Ectodermal cell (in vitro differentiated cells): ENCODE results near the gene ZCCHC3.
A peak's percentile ranks its signal among the peaks of the same experiment; 100 is the strongest.

Experiments used
- H3K27ac ChIP-seq: 2 replicates; pipeline ENCODE4 v1.7.0; 2013; ENCODE audit warnings: mild to moderate bottlenecking, low read depth, low read length; ENCODE audit not compliant: insufficient read depth, poor library complexity, severe bottlenecking
- H3K27me3 ChIP-seq: 2 replicates; pipeline ENCODE4 v1.7.0; 2013; ENCODE audit warnings: mild to moderate bottlenecking, low read length; ENCODE audit not compliant: insufficient read depth, control insufficient read depth, poor library complexity, severe bottlenecking
- H3K36me3 ChIP-seq: one replicate; pipeline ENCODE4 v1.7.0; 2013; ENCODE audit warnings: low read length; ENCODE audit not compliant: control insufficient read depth, insufficient read depth
- H3K4me1 ChIP-seq: one replicate; pipeline ENCODE4 v1.7.0; 2013; ENCODE audit warnings: low read length; ENCODE audit not compliant: control insufficient read depth, insufficient read depth
- H3K4me3 ChIP-seq: 2 replicates; pipeline ENCODE4 v1.7.0; 2013; ENCODE audit warnings: low read depth, low read length, control low read depth; ENCODE audit not compliant: insufficient read depth
- H3K9me3 ChIP-seq: 2 replicates; pipeline ENCODE4 v1.7.0; 2013; ENCODE audit warnings: mild to moderate bottlenecking, low read length, moderate library complexity; ENCODE audit not compliant: control insufficient read depth
- WGBS, 2 experiments: methylation state at CpG; one replicate each; pipeline ENCODE4 v1.1.7; 2013; ENCODE audit warnings: missing lambda C conversion rate in 2 of 2; 5-methylcytosine and 5-hydroxymethylcytosine counted together

The ZCCHC3 gene

GRCh38 chr20:278607-279571, 18.5 kb upstream of the ZCCHC3 start:
- Histone ChIP-seq H3K36me3 (peaks cover 33% of the 10 kb centered on the region), H3K27me3 (no peaks in the 10 kb centered on the region), H3K4me1 (no peaks in the 10 kb centered on the region), H3K4me3 (peak overlapping the region; percentile 13), H3K27ac (no peak overlapping the region), H3K9me3 (no peaks in the 10 kb centered on the region)
- WGBS, 2 experiments = 31 to 35% methylated on average over 63 to 64 of the region's 88 CpGs

GRCh38 chr20:284172-284571, 13.2 kb upstream of the ZCCHC3 start:
- peaks cover 17% of the 10 kb centered on the region for H3K36me3 ChIP-seq
- no peak overlapping the region for H3K4me3 ChIP-seq
- H3K27me3 ChIP-seq = no peaks in the 10 kb centered on the region
- H3K9me3 ChIP-seq = no peaks in the 10 kb centered on the region
- no peaks in the 10 kb centered on the region for H3K4me1 ChIP-seq
- no peak overlapping the region for H3K27ac ChIP-seq
- 61 to 68% methylated on average over 3 of the region's 3 CpGs for WGBS, 2 experiments

- Histone ChIP-seq H3K4me1 (peaks cover 8% of the 10 kb centered on the region), H3K27ac (no peak overlapping the region), H3K27me3 (no peaks in the 10 kb centered on the region), H3K36me3 (peaks cover 15% of the 10 kb centered on the region), H3K4me3 (no peak overlapping the region), H3K9me3 (no peaks in the 10 kb centered on the region)
- WGBS, 2 experiments = 92 to 95% methylated on average over 2 of the region's 2 CpGs
Observed at GRCh38 chr20:286508-286907, 10.9 kb upstream of the ZCCHC3 start.

GRCh38 chr20:288956-289692, 8.2 kb upstream of the ZCCHC3 start:
- Histone ChIP-seq H3K9me3 (no peaks in the 10 kb centered on the region), H3K4me1 (peaks cover 8% of the 10 kb centered on the region), H3K36me3 (peaks cover 1% of the 10 kb centered on the region), H3K27me3 (peaks cover 7% of the 10 kb centered on the region), H3K4me3 (peak overlapping the region; percentile 91), H3K27ac (no peak overlapping the region)
- 74 to 82% methylated on average over 1 to 3 of the region's 3 CpGs for WGBS, 2 experiments

GRCh38 chr20:289693-290083, 7.7 kb upstream of the ZCCHC3 start:
- H3K27ac ChIP-seq = peak overlapping the region; percentile 72
- H3K4me1 ChIP-seq = peaks cover 8% of the 10 kb centered on the region
- WGBS, 2 experiments = 67 to 80% methylated on average over 1 to 2 of the region's 2 CpGs
- no peaks in the 10 kb centered on the region for H3K9me3 ChIP-seq
- peaks cover 7% of the 10 kb centered on the region for H3K27me3 ChIP-seq
- peak overlapping the region; percentile 91 for H3K4me3 ChIP-seq
- no peaks in the 10 kb centered on the region for H3K36me3 ChIP-seq

- no peaks in the 10 kb centered on the region for H3K36me3 ChIP-seq
Observed at GRCh38 chr20:290084-290831, 7.1 kb upstream of the ZCCHC3 start, which contains the start of gene C20orf96. C20orf96 (minus strand) TSS chr20:290750; CDS start chr20:290610, 140 bp downstream.

GRCh38 chr20:294602-295001, 2.8 kb upstream of the ZCCHC3 start:
- H3K27ac ChIP-seq = no peak overlapping the region
- H3K36me3 ChIP-seq = no peaks in the 10 kb centered on the region
- H3K9me3 ChIP-seq = no peaks in the 10 kb centered on the region
- WGBS, 2 experiments = 90 to 92% methylated on average over 5 of the region's 5 CpGs
- peaks cover 13% of the 10 kb centered on the region for H3K4me1 ChIP-seq
- no peak overlapping the region for H3K4me3 ChIP-seq
- H3K27me3 ChIP-seq = peaks cover 10% of the 10 kb centered on the region

More at GRCh38 chr20:290084-290831, 7.1 kb upstream of the ZCCHC3 start, which contains the start of gene C20orf96:
- peak within 1 kb of the TSS; percentile 91 for H3K4me3 ChIP-seq
- H3K27ac ChIP-seq = peak within 1 kb of the TSS; percentile 72
- peaks cover 7% of the 10 kb centered on the region for H3K27me3 ChIP-seq
- H3K4me1 ChIP-seq = peaks cover 8% of the 10 kb centered on the region
- no peaks in the 10 kb centered on the region for H3K9me3 ChIP-seq
- WGBS, 2 experiments = 1 to 2% methylated on average over 37 to 43 of the region's 43 CpGs

- no peaks in the 10 kb centered on the region for H3K36me3 ChIP-seq
- peaks cover 22% of the 10 kb centered on the region for H3K4me1 ChIP-seq
- WGBS, 2 experiments = 91 to 93% methylated on average over 4 of the region's 4 CpGs
- no peaks in the 10 kb centered on the region for H3K9me3 ChIP-seq
- peaks cover 10% of the 10 kb centered on the region for H3K27me3 ChIP-seq
- H3K27ac ChIP-seq = no peak overlapping the region
- no peak overlapping the region for H3K4me3 ChIP-seq
Observed at GRCh38 chr20:295804-296203, 1.6 kb upstream of the ZCCHC3 start.

GRCh38 chr20:297925-298775, 780 bp downstream of the ZCCHC3 start:
- H3K9me3 ChIP-seq = no peaks in the 10 kb centered on the region
- H3K4me1 ChIP-seq = peaks cover 31% of the 10 kb centered on the region
- peaks cover 10% of the 10 kb centered on the region for H3K27me3 ChIP-seq
- H3K4me3 ChIP-seq = peak overlapping the region; percentile 86
- H3K36me3 ChIP-seq = no peaks in the 10 kb centered on the region
- H3K27ac ChIP-seq = peak overlapping the region; percentile 63
- 0 to 1% methylated on average over 75 of the region's 75 CpGs for WGBS, 2 experiments
